Ascending aorta (tissue), 2 donors: ENCODE measurements around the gene KCND2. TPM values are rescaled to one million over a fixed set of nuclear protein-coding genes. Genes with fewer than 3 reads are reported as not detected.
"Not testable (repeated sequence)": the region's sequence is repeated elsewhere in the genome, so short reads cannot be mapped to it uniquely, and the experiment has no call there.

Experiments used
- DNase-seq, 2 donors: peaks; one replicate each; pipeline ENCODE4 v3.0.0-alpha.2; 2019; ENCODE audit warnings: low spot score in 2 of 2
- H3K27ac ChIP-seq, 2 donors: fragments of 200-600 bp; sonication (generic); one replicate each; pipeline ENCODE4 v1.5.1; 2016 to 2017; ENCODE audit warnings: mild to moderate bottlenecking in 1 of 2
- H3K27me3 ChIP-seq: fragments of 200-600 bp; sonication (generic); one replicate; pipeline ENCODE4 v1.5.1; 2017
- H3K36me3 ChIP-seq, 2 donors: fragments of 200-600 bp; sonication (generic); one replicate each; pipeline ENCODE4 v1.5.1; 2016
- H3K4me1 ChIP-seq, 2 donors: fragments of 200-600 bp; sonication (generic); one replicate each; pipeline ENCODE4 v1.5.1; 2016 to 2017; ENCODE audit warnings: mild to moderate bottlenecking in 1 of 2
- H3K4me3 ChIP-seq, 2 donors: fragments of 200-600 bp; sonication (generic); one replicate each; pipeline ENCODE4 v1.5.1; 2016 to 2017; ENCODE audit warnings: mild to moderate bottlenecking in 1 of 2
- H3K9me3 ChIP-seq, 2 donors: fragments of 200-600 bp; sonication (generic); one replicate each; pipeline ENCODE4 v1.5.1; 2016
- intact Hi-C: fragments of 100-400 bp; cut with DNase I; formaldehyde crosslinking; loops from one replicate; pipeline ENCODE4 v1.15.1; 2023
- total RNA-seq: library from RNA; depleted of rRNA; stranded (reverse); fragments of >200 nt; gene quantifications from one replicate; pipeline ENCODE4 v1.1.0, GENCODE V29; 2016
- TF ChIP-seq, protein P1 (sequence below), 3 experiments: fragments of 200-600 bp in 2 of 3; fragments of 450-650 bp in 1 of 3; sonication (generic) in 2 of 3; IDR thresholded peaks; one replicate each; pipeline ENCODE4 v1.5.1; 2016 to 2019; ENCODE audit warnings: antibody characterized with exemption in 3 of 3, mild to moderate bottlenecking in 1 of 3, moderate library complexity in 1 of 3

The KCND2 gene
- total RNA-seq, 1 donor from 2014 or later = 0.21 TPM

DNA sequence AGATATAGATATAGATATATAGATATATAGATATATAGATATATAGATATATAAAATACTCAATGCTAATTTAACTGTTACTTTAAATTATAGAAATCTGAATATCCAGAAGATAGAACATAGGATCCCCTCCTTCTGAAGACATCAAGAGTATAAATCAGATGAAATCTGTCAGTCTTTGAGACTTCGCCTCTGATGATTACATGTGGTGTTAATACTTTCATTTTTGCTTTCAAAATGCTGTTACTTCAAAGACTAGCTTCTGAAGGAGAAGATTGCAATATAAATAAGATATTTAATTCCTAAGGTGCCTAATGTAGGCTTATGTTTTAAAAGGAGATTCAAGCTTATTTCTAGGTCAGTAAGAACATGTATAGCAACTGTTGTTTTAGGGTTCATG, 404.6 kb downstream of the KCND2 start:
- TF ChIP-seq, protein P1, sequence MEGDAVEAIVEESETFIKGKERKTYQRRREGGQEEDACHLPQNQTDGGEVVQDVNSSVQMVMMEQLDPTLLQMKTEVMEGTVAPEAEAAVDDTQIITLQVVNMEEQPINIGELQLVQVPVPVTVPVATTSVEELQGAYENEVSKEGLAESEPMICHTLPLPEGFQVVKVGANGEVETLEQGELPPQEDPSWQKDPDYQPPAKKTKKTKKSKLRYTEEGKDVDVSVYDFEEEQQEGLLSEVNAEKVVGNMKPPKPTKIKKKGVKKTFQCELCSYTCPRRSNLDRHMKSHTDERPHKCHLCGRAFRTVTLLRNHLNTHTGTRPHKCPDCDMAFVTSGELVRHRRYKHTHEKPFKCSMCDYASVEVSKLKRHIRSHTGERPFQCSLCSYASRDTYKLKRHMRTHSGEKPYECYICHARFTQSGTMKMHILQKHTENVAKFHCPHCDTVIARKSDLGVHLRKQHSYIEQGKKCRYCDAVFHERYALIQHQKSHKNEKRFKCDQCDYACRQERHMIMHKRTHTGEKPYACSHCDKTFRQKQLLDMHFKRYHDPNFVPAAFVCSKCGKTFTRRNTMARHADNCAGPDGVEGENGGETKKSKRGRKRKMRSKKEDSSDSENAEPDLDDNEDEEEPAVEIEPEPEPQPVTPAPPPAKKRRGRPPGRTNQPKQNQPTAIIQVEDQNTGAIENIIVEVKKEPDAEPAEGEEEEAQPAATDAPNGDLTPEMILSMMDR (IDR thresholded peaks at IDR 0.05) = no peak
- Histone ChIP-seq H3K9me3 (no peaks in the 10 kb centered on the region), H3K4me3 (no peak overlapping the region), H3K36me3 (no peaks in the 10 kb centered on the region), H3K27me3 (no peaks in the 10 kb centered on the region), H3K4me1 (no peaks in the 10 kb centered on the region), H3K27ac (no peak overlapping the region)
- intact Hi-C loops = no loop called here
- DNase-seq = no peak

DNA sequence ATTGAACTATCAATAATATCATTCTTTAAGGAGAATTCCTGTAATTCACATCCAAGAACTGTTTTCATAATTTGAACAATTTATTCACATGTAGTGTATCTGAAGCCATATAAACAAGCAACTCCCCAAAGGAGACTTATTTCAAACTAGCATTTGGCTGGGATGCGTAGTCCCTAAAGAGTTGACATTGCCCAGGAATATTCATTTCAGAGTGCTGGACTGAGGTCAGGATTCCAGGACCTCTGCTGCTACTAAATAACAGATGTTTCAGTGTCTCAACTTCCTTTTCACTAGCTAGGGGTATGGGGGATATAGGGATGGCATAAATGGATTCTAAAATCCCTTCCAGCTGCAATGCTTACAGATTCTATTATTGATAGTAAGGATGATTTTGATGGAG, 408.0 kb downstream of the KCND2 start:
- TF ChIP-seq, protein P1 (IDR thresholded peaks at IDR 0.05) = no peak
- intact Hi-C loops = no loop called here

DNA sequence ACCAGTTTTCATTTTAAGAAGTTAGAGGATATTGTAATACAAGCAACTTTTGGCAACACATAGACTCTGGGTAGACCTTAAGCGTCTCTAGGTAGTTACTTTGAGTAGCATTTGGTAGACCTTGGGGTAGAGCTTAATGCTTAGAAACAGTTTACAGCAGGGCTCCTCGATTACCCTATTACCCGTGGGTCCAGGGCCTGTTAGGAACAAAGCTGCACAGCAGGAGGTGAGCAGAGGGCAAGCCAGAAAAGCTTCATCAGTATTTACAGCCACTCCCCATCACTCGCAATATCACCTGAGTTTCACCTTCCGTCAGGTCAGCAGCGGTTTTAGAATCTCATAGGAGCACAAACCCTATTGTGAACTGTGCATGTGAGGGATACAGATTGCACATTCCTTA, 411.5 kb downstream of the KCND2 start:
- intact Hi-C loops = no loop called here
- no peak for DNase-seq
- no peaks in the 10 kb centered on the region for H3K9me3 ChIP-seq
- TF ChIP-seq, protein P1 (IDR thresholded peaks at IDR 0.05) = no peak
- H3K36me3 ChIP-seq = no peaks in the 10 kb centered on the region
- H3K4me1 ChIP-seq = no peaks in the 10 kb centered on the region
- no peak overlapping the region for H3K27ac ChIP-seq
- H3K4me3 ChIP-seq = no peak overlapping the region
- no peaks in the 10 kb centered on the region for H3K27me3 ChIP-seq

More for the DNA sequence above, 408.0 kb downstream of the KCND2 start:
- H3K36me3 ChIP-seq = no peaks in the 10 kb centered on the region
- H3K27ac ChIP-seq = no peak overlapping the region
- no peaks in the 10 kb centered on the region for H3K4me1 ChIP-seq
- H3K27me3 ChIP-seq = no peaks in the 10 kb centered on the region
- H3K4me3 ChIP-seq = no peak overlapping the region
- no peaks in the 10 kb centered on the region for H3K9me3 ChIP-seq
- no peak for DNase-seq

DNA sequence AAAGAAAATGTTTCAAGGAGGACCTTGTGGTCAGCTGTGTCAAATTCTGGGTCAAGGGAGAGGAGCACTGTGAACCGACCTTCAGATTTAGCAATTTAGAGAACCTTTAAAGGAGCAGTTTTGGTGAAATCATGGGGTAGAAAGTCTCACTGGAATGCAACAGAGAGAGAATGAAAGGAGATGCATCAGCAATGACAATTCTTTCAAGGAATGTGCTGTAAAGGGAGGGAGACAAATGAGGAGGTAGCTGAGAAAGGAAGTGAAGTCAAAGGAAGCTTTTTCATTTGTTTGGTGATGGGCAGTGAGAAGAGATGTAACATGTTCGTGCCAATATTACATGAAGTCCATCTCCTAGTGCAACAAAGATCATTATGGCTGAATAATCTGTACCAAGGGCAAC, 418.9 kb downstream of the KCND2 start:
- intact Hi-C loops = no loop called here
- Histone ChIP-seq H3K36me3 (no peaks in the 10 kb centered on the region), H3K4me3 (no peak overlapping the region), H3K4me1 (no peaks in the 10 kb centered on the region), H3K27ac (no peak overlapping the region), H3K9me3 (no peaks in the 10 kb centered on the region), H3K27me3 (no peaks in the 10 kb centered on the region)
- DNase-seq = no peak
- TF ChIP-seq, protein P1 (IDR thresholded peaks at IDR 0.05) = no peak

DNA sequence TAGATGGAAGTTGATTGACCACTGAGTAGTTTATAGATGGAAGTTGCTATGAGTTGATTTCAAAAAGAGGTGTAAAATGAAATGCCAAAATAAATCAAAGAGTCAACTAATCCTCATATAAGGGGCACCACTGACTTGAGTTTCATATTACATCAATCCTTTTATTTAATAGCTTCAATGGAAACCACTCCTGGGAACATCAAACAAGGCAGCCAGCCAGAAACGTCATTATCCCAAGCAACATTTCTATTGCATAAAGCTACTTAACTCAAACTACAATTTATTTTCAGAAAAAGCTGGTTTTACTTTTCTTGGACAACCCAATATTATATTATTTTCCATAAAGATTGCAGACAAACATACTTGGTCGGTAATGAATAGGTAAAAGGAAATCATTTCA, 422.9 kb downstream of the KCND2 start:
- H3K4me1 ChIP-seq = no peaks in the 10 kb centered on the region
- H3K4me3 ChIP-seq = no peak overlapping the region
- intact Hi-C loops = no loop called here
- no peaks in the 10 kb centered on the region for H3K27me3 ChIP-seq
- no peak overlapping the region for H3K27ac ChIP-seq
- H3K9me3 ChIP-seq = no peaks in the 10 kb centered on the region
- no peak for DNase-seq
- TF ChIP-seq, protein P1 (IDR thresholded peaks at IDR 0.05) = no peak
- no peaks in the 10 kb centered on the region for H3K36me3 ChIP-seq

DNA sequence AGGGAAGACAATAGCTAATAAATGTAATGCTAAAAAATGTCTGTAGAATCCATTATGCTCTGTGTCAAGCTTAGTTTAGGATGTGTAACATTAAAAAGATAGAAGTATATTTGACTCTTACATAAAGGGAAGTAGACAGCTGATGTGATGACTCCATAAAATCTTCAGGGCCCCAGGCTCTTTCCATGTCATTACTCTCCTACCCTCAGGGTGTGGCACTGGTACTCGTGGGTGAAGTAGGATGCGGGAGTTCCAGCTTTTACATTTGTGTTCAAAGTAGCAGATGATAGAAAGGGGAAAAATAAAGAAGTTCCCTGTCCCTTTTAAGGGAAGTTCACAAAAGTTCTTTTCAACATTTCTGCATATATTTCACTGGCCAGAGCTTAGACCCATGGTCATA, 427.8 kb downstream of the KCND2 start:
- no peaks in the 10 kb centered on the region for H3K27me3 ChIP-seq
- no peaks in the 10 kb centered on the region for H3K9me3 ChIP-seq
- TF ChIP-seq, protein P1 (IDR thresholded peaks at IDR 0.05) = no peak
- H3K4me1 ChIP-seq = no peaks in the 10 kb centered on the region
- DNase-seq = no peak
- H3K27ac ChIP-seq = no peak overlapping the region
- H3K36me3 ChIP-seq = no peaks in the 10 kb centered on the region
- intact Hi-C loops = no loop called here
- no peak overlapping the region for H3K4me3 ChIP-seq

DNA sequence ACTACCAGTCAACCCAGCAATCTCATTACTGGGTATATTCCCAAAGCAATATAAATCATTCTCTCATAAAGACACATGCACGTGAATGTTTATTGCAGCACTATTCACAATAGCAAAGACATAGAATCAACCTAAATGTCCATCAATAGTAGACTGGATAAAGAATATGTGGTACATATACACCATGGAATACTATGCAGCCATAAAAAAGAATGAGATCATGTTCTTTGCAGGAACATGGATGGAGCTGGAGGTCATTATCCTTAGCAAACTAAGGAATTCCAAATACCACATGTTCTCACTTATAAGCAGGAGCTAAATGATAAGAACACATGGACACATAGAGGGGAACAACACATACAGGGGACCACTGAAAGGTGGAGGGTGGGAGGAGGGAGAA, 429.4 kb downstream of the KCND2 start:
- H3K4me3 ChIP-seq, intact Hi-C loops, H3K36me3 ChIP-seq, H3K27ac ChIP-seq, H3K4me1 ChIP-seq, H3K9me3 ChIP-seq, DNase-seq, H3K27me3 ChIP-seq: not testable (repeated sequence)
